Ascending aorta (tissue), 2 donors: ENCODE data around the gene EPN1. TPM values are rescaled to one million over a fixed set of nuclear protein-coding genes. Genes with fewer than 3 reads are reported as not detected.
A peak's percentile ranks its signal among the peaks of the same experiment; 100 is the strongest.

Experiments used
- DNase-seq, 2 donors: peaks; one replicate each; pipeline ENCODE4 v3.0.0-alpha.2; 2019; ENCODE audit warnings: low spot score in 2 of 2
- H3K27ac ChIP-seq, 2 donors: fragments of 200-600 bp; sonication (generic); one replicate each; pipeline ENCODE4 v1.5.1; 2016 to 2017; ENCODE audit warnings: mild to moderate bottlenecking in 1 of 2
- H3K27me3 ChIP-seq: fragments of 200-600 bp; sonication (generic); one replicate; pipeline ENCODE4 v1.5.1; 2017
- H3K36me3 ChIP-seq, 2 donors: fragments of 200-600 bp; sonication (generic); one replicate each; pipeline ENCODE4 v1.5.1; 2016
- H3K4me1 ChIP-seq, 2 donors: fragments of 200-600 bp; sonication (generic); one replicate each; pipeline ENCODE4 v1.5.1; 2016 to 2017; ENCODE audit warnings: mild to moderate bottlenecking in 1 of 2
- H3K4me3 ChIP-seq, 2 donors: fragments of 200-600 bp; sonication (generic); one replicate each; pipeline ENCODE4 v1.5.1; 2016 to 2017; ENCODE audit warnings: mild to moderate bottlenecking in 1 of 2
- H3K9me3 ChIP-seq, 2 donors: fragments of 200-600 bp; sonication (generic); one replicate each; pipeline ENCODE4 v1.5.1; 2016
- CTCF ChIP-seq, 3 experiments: fragments of 200-600 bp in 2 of 3; fragments of 450-650 bp in 1 of 3; sonication (generic) in 2 of 3; IDR thresholded peaks; one replicate each; pipeline ENCODE4 v1.5.1; 2016 to 2019; ENCODE audit warnings: antibody characterized with exemption in 3 of 3, mild to moderate bottlenecking in 1 of 3, moderate library complexity in 1 of 3
- intact Hi-C: fragments of 100-400 bp; cut with DNase I; formaldehyde crosslinking; loops from one replicate; pipeline ENCODE4 v1.15.1; 2023
- total RNA-seq: library from RNA; depleted of rRNA; stranded (reverse); fragments of >200 nt; gene quantifications from one replicate; pipeline ENCODE4 v1.1.0, GENCODE V29; 2016

EPN1 gene
- total RNA-seq = 122 TPM

GRCh38 chr19:55674841-55675660, at the start of gene EPN1:
Gene EPN1, plus strand, starts transcription at chr19:55675226. Its CDS starts 3,402 bp downstream, at chr19:55678628.
- H3K4me3 ChIP-seq = peak within 1 kb of the TSS; percentile 97 to 99
- H3K27me3 ChIP-seq = no peaks in the 10 kb centered on the region
- intact Hi-C loops = loop anchor here (2.0 kb wide), 1 partner anchor 20 kb away; the partner anchor contains the start of gene U2AF2
- peak within 1 kb of the TSS; percentile 84 to 92 for H3K27ac ChIP-seq
- TF ChIP-seq CTCF (IDR thresholded peaks at IDR 0.05) = no peak
- no peaks in the 10 kb centered on the region for H3K9me3 ChIP-seq
- H3K4me1 ChIP-seq = peaks cover 6 to 27% of the 10 kb centered on the region in 2 donors
- H3K36me3 ChIP-seq = peaks cover 36 to 56% of the 10 kb centered on the region in 2 donors
- DNase-seq = peak; percentile 77 to 97

DNA sequence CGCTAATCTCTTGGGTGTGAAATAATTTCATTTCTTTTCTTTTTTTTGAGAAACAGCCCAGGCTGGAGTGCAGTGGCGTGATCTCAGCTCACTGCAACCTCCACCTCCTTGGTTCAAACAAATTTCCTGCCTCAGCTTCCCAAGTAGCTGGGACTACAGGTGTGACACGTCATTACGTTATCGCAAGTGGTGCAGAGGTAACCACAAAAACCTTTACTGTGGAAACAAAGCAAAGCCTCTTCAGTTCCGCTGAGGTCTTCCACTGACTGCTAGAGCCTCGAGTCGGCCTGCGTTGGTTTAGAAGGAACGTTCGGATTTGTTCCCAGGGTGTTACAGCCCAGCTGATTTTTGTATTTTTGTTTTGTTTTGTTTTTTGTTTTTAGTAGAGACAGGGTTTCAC, 48.7 kb upstream of the EPN1 start:
- H3K9me3 ChIP-seq = no peaks in the 10 kb centered on the region
- no peak for TF ChIP-seq CTCF (IDR thresholded peaks at IDR 0.05)
- no peaks in the 10 kb centered on the region for H3K27me3 ChIP-seq
- H3K36me3 ChIP-seq = peaks cover under 1 to 12% of the 10 kb centered on the region in 2 donors
- peaks cover 0 to 5% of the 10 kb centered on the region in 2 donors for H3K4me1 ChIP-seq
- no peak overlapping the region for H3K27ac ChIP-seq
- intact Hi-C loops = no loop called here
- H3K4me3 ChIP-seq = no peak overlapping the region
- DNase-seq = no peak

GRCh38 chr19:55632463-55632834, 42.6 kb upstream of the EPN1 start:
- Histone ChIP-seq H3K27me3 (no peaks in the 10 kb centered on the region), H3K4me1 (peaks cover 11 to 19% of the 10 kb centered on the region in 2 donors), H3K4me3 (no peak overlapping the region), H3K9me3 (no peaks in the 10 kb centered on the region), H3K27ac (peak overlapping the region in 1 of 2 donors; percentile 44), H3K36me3 (no peaks in the 10 kb centered on the region)
- DNase-seq = peak; percentile 59 to 98
- intact Hi-C loops = loop anchor here (1.0 to 2.0 kb wide), 2 partner anchors 21 to 116 kb away; no protein-coding TSS in a partner anchor
- TF ChIP-seq CTCF (IDR thresholded peaks at IDR 0.05) = peak; percentile 82 to 90 (median 83)

GRCh38 chr19:55633861-55634260, 41.2 kb upstream of the EPN1 start:
- Histone ChIP-seq H3K27me3 (no peaks in the 10 kb centered on the region), H3K9me3 (no peaks in the 10 kb centered on the region), H3K4me1 (peaks cover 11 to 29% of the 10 kb centered on the region in 2 donors), H3K27ac (peak overlapping the region; percentile 98 to 100), H3K4me3 (peak overlapping the region in 1 of 2 donors; percentile 92), H3K36me3 (no peaks in the 10 kb centered on the region)
- TF ChIP-seq CTCF (IDR thresholded peaks at IDR 0.05) = no peak
- intact Hi-C loops = loop anchor here (2.0 kb wide), 2 partner anchors 53 to 117 kb away; partner anchors contain the start of gene ZNF579
- DNase-seq = no peak

DNA sequence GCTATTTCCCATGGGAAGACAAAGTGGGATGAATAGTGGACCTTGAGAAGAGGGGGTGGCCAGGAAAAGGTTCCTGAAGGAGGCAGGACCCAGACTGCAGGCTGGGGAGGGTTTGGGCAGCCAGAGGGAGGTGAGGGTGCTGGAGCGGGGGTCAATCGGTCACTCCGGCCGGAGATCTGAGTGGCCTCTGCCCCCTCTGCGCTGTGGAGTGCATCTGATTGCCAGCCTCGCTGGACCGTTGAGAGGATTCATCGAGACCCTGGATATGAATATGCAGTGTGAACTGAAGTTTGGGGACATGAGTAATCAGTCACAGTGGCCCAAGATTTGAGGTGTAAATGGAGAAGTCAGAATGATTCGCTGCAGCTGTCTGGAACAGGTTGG, 39.7 kb upstream of the EPN1 start:
- Histone ChIP-seq H3K27me3 (no peaks in the 10 kb centered on the region), H3K27ac (peak overlapping the region; percentile 98 to 100), H3K9me3 (no peaks in the 10 kb centered on the region), H3K4me1 (peaks cover 18 to 39% of the 10 kb centered on the region in 2 donors), H3K4me3 (peak overlapping the region; percentile 90 to 92), H3K36me3 (no peaks in the 10 kb centered on the region)
- no peak for TF ChIP-seq CTCF (IDR thresholded peaks at IDR 0.05)
- DNase-seq = no peak
- intact Hi-C loops = loop anchor here (2.0 kb wide), 1 partner anchor 55 kb away; the partner anchor contains the start of gene ZNF579
